ENCODE measurements around the gene GALNT1.

GALNT1 gene

GRCh38 chr18:35672897-35673296 is 91.4 kb downstream of the GALNT1 start:
- Histone ChIP-seq H3K4me3 (ENCODE audit: low read depth in 1 of 2, low read length in 1 of 2) (no peak overlapping the region), H3K9me3 (no peaks in the 10 kb centered on the region), H3K36me3 (peaks cover 5% of the 10 kb centered on the region), H3K27me3 (no peaks in the 10 kb centered on the region), H3K4me1 (ENCODE audit: control insufficient read depth in 1 of 2, insufficient read depth in 1 of 2, low read depth in 1 of 2, low read length in 1 of 2) (peaks cover 0 to 6% of the 10 kb centered on the region in 2 experiments), H3K27ac (no peak overlapping the region)
- TF ChIP-seq CTCF (IDR thresholded peaks at IDR 0.05): no peak

- Histone ChIP-seq H3K27ac (no peak overlapping the region), H3K9me3 (no peaks in the 10 kb centered on the region), H3K4me3 (ENCODE audit: low read depth in 1 of 2, low read length in 1 of 2) (no peak overlapping the region), H3K4me1 (ENCODE audit: control insufficient read depth in 1 of 2, insufficient read depth in 1 of 2, low read depth in 1 of 2, low read length in 1 of 2) (peaks cover 0 to 6% of the 10 kb centered on the region in 2 experiments), H3K27me3 (no peaks in the 10 kb centered on the region), H3K36me3 (peaks cover 8% of the 10 kb centered on the region)
- no peak for TF ChIP-seq CTCF (IDR thresholded peaks at IDR 0.05)
These were observed 92.1 kb downstream of the GALNT1 start for GRCh38 chr18:35673682-35674081.

- no peak overlapping the region for H3K4me3 ChIP-seq (ENCODE audit: low read depth in 1 of 2, low read length in 1 of 2)
- H3K9me3 ChIP-seq: no peaks in the 10 kb centered on the region
- peaks cover 0 to 6% of the 10 kb centered on the region in 2 experiments for H3K4me1 ChIP-seq (ENCODE audit: control insufficient read depth in 1 of 2, insufficient read depth in 1 of 2, low read depth in 1 of 2, low read length in 1 of 2)
- peaks cover 40% of the 10 kb centered on the region for H3K36me3 ChIP-seq
- no peak for TF ChIP-seq CTCF (IDR thresholded peaks at IDR 0.05)
- no peak overlapping the region for H3K27ac ChIP-seq
- no peaks in the 10 kb centered on the region for H3K27me3 ChIP-seq
These were observed 98.6 kb downstream of the GALNT1 start for GRCh38 chr18:35680139-35680551.

- peaks cover 48% of the 10 kb centered on the region for H3K36me3 ChIP-seq
- no peaks in the 10 kb centered on the region for H3K27me3 ChIP-seq
- no peaks in the 10 kb centered on the region for H3K9me3 ChIP-seq
- no peaks in the 10 kb centered on the region for H3K4me1 ChIP-seq (ENCODE audit: control insufficient read depth in 1 of 2, insufficient read depth in 1 of 2, low read depth in 1 of 2, low read length in 1 of 2)
- H3K27ac ChIP-seq: no peak overlapping the region
- TF ChIP-seq CTCF (IDR thresholded peaks at IDR 0.05): no peak
- H3K4me3 ChIP-seq (ENCODE audit: low read depth in 1 of 2, low read length in 1 of 2): no peak overlapping the region
These were observed 100.8 kb downstream of the GALNT1 start for GRCh38 chr18:35682281-35682867.

- H3K4me3 ChIP-seq (ENCODE audit: low read depth in 1 of 2, low read length in 1 of 2): no peak overlapping the region
- no peaks in the 10 kb centered on the region for H3K4me1 ChIP-seq (ENCODE audit: control insufficient read depth in 1 of 2, insufficient read depth in 1 of 2, low read depth in 1 of 2, low read length in 1 of 2)
- no peak overlapping the region for H3K27ac ChIP-seq
- H3K9me3 ChIP-seq: no peaks in the 10 kb centered on the region
- no peaks in the 10 kb centered on the region for H3K27me3 ChIP-seq
- no peak for TF ChIP-seq CTCF (IDR thresholded peaks at IDR 0.05)
- peaks cover 49% of the 10 kb centered on the region for H3K36me3 ChIP-seq
These were observed 101.5 kb downstream of the GALNT1 start for GRCh38 chr18:35683021-35683420.
